GM18858 (cell line): Measurements from ENCODE around the gene ADAMTS2.
"Not testable (repeated sequence)": the region's sequence is repeated elsewhere in the genome, so short reads cannot be mapped to it uniquely, and the experiment has no call there.

Experiments used
- ATAC-seq: cut with Tn5 transposase; IDR thresholded peaks from one replicate; pipeline ENCODE4 v1.9.1; 2021; ENCODE audit not compliant: unreplicated experiment

Gene ADAMTS2

GRCh38 chr5:179221196-179221876, 123.9 kb downstream of the ADAMTS2 start:
- ATAC-seq: no peak

GRCh38 chr5:179220716-179221115, 124.5 kb downstream of the ADAMTS2 start:
- no peak for ATAC-seq

GRCh38 chr5:179219661-179220620, 125.3 kb downstream of the ADAMTS2 start:
- ATAC-seq: no peak

GRCh38 chr5:179218943-179219330, 126.3 kb downstream of the ADAMTS2 start:
- no peak for ATAC-seq

GRCh38 chr5:179217956-179218942, 127.0 kb downstream of the ADAMTS2 start:
- no peak for ATAC-seq

GRCh38 chr5:179217356-179217755, 127.9 kb downstream of the ADAMTS2 start:
- no peak for ATAC-seq

GRCh38 chr5:179216381-179216780, 128.9 kb downstream of the ADAMTS2 start:
- ATAC-seq: not testable (repeated sequence)

GRCh38 chr5:179215576-179215975, 129.7 kb downstream of the ADAMTS2 start:
- ATAC-seq: no peak

GRCh38 chr5:179214678-179215077, 130.6 kb downstream of the ADAMTS2 start:
- ATAC-seq: no peak

- no peak for ATAC-seq
These were observed 132.4 kb downstream of the ADAMTS2 start for GRCh38 chr5:179212870-179213269.

- ATAC-seq: no peak
These were observed 133.6 kb downstream of the ADAMTS2 start for GRCh38 chr5:179211631-179212030.

GRCh38 chr5:179211068-179211467, 134.2 kb downstream of the ADAMTS2 start:
- no peak for ATAC-seq

GRCh38 chr5:179210478-179210877, 134.8 kb downstream of the ADAMTS2 start:
- no peak for ATAC-seq

GRCh38 chr5:179209359-179210150, 135.7 kb downstream of the ADAMTS2 start:
- no peak for ATAC-seq

GRCh38 chr5:179208706-179209358, 136.4 kb downstream of the ADAMTS2 start:
- no peak for ATAC-seq

- no peak for ATAC-seq
These were observed 137.1 kb downstream of the ADAMTS2 start for GRCh38 chr5:179207920-179208705.

- ATAC-seq: no peak
These were observed 137.8 kb downstream of the ADAMTS2 start for GRCh38 chr5:179207470-179207869.

GRCh38 chr5:179206366-179206765, 138.9 kb downstream of the ADAMTS2 start:
- no peak for ATAC-seq

GRCh38 chr5:179205277-179205676, 140.0 kb downstream of the ADAMTS2 start:
- no peak for ATAC-seq
